ENCODE results near the gene TACR2. TPM values are rescaled to one million over a fixed set of nuclear protein-coding genes. Genes with fewer than 3 reads are reported as not detected.

TACR2 gene
- polyA plus RNA-seq, 2 of the 4 experiments (the other 2 are of a cell fraction): 0.09 to 0.16 TPM

- no peak overlapping the region for H3K27ac ChIP-seq
- H3K4me1 ChIP-seq: peaks cover 47% of the 10 kb centered on the region
- TF ChIP-seq CEBPB (IDR thresholded peaks at IDR 0.05) (no peak), HOXB13 (CRISPR knock-in tag; IDR thresholded peaks at IDR 0.05; ENCODE audit: low read depth) (no peak)
- H3K9me3 ChIP-seq: no peaks in the 10 kb centered on the region
- no peak overlapping the region for H3K4me3 ChIP-seq
- FAIRE-seq (no peak), DNase-seq (ENCODE audit: low read depth in 1 of 2, low spot score in 1 of 2) (no peak), ATAC-seq (no peak)
- CTCF ChIA-PET: interaction anchor here (0.6 to 1.4 kb wide), 3 partner anchors 44 to 807 kb away, joined by 3 read pairs; no protein-coding TSS in a partner anchor
- H3K4me2 ChIP-seq: no peak overlapping the region
- 88% methylated on average over 2 of the region's 2 CpGs for WGBS (ENCODE audit: missing lambda C conversion rate)
- POLR2A ChIA-PET: no interaction called here
These were observed 60.5 kb downstream of the TACR2 start for GRCh38 chr10:69356187-69356586.

- WGBS (ENCODE audit: missing lambda C conversion rate): 89% methylated on average over 8 of the region's 8 CpGs
- H3K4me2 ChIP-seq: no peak overlapping the region
- FAIRE-seq (no peak), DNase-seq (ENCODE audit: low read depth in 1 of 2, low spot score in 1 of 2) (no peak), ATAC-seq (no peak)
- H3K4me3 ChIP-seq: no peak overlapping the region
- peaks cover 38% of the 10 kb centered on the region for H3K4me1 ChIP-seq
- ChIA-PET POLR2A (no interaction called here), CTCF (interaction anchor here (0.8 to 2.2 kb wide), 4 partner anchors 10 to 260 kb away, joined by 3 to 5 read pairs (median 3); no protein-coding TSS in a partner anchor)
- peak overlapping the region in 1 of 2 experiments; percentile 75; a peak in 1 of 6 replicates for H3K27ac ChIP-seq
- H3K9me3 ChIP-seq: no peaks in the 10 kb centered on the region
- TF ChIP-seq RFX5 (IDR thresholded peaks at IDR 0.05) (no peak), FOXS1 (CRISPR knock-in tag; IDR thresholded peaks at IDR 0.05) (no peak), TFCP2L1 (CRISPR knock-in tag; IDR thresholded peaks at IDR 0.05) (no peak), NFE2L2 (conservative IDR thresholded peaks at IDR 0.05; ENCODE audit: low read length) (no peak), HDAC2 (IDR thresholded peaks at IDR 0.05) (no peak), RCOR1 (IDR thresholded peaks at IDR 0.05; ENCODE audit: low read depth, low read length) (no peak), ZFP36 (IDR thresholded peaks at IDR 0.05; ENCODE audit: borderline replicate concordance, partially characterized antibody) (no peak), CBX8 (IDR thresholded peaks at IDR 0.05) (no peak), EHF (CRISPR knock-in tag; IDR thresholded peaks at IDR 0.05) (no peak), POLR2AphosphoS2 (conservative IDR thresholded peaks at IDR 0.05; ENCODE audit: low read length) (no peak), CHD2 (IDR thresholded peaks at IDR 0.05; ENCODE audit: low read length, partially characterized antibody) (no peak), REST (IDR thresholded peaks at IDR 0.05) (no peak), USF2 (IDR thresholded peaks at IDR 0.05) (no peak), BCL3 (IDR thresholded peaks at IDR 0.05) (no peak), SMC3 (IDR thresholded peaks at IDR 0.05) (no peak), MAX (IDR thresholded peaks at IDR 0.05) (no peak), EP300 (IDR thresholded peaks at IDR 0.05) (no peak), JUNB (IDR thresholded peaks at IDR 0.05) (no peak), ZSCAN20 (CRISPR knock-in tag; IDR thresholded peaks at IDR 0.05) (no peak)
These were observed 62.6 kb downstream of the TACR2 start for GRCh38 chr10:69353977-69354635.

Other genes with a start within 250 kb of the TACR2 start
- gene SUPV3L1, start 236.7 kb downstream of the TACR2 start, polyA plus RNA-seq (2011; rRNA removed): 55.5 and 57.4 TPM in 2 replicates
- gene SUPV3L1, start 236.7 kb downstream of the TACR2 start, polyA plus RNA-seq (2017; fragmentation: RNase III; extraction: RNeasy Plus Mini Kit Qiagen cat#74134 plus additional on column Dnase treatment): 31.4 to 35.0 TPM (median 31.9 TPM) in 3 replicates
- 28.5 and 32.8 TPM in 2 replicates for gene HKDC1, start 196.6 kb downstream of the TACR2 start, polyA plus RNA-seq (2011; rRNA removed)
- 24.0 to 33.2 TPM (median 32.5 TPM) in 3 replicates for gene HKDC1, start 196.6 kb downstream of the TACR2 start, polyA plus RNA-seq (2017; fragmentation: RNase III; extraction: RNeasy Plus Mini Kit Qiagen cat#74134 plus additional on column Dnase treatment)
- gene HK1, start 138.4 kb downstream of the TACR2 start, polyA plus RNA-seq (2011; rRNA removed): 17.3 and 21.6 TPM in 2 replicates
- 50.6 to 58.9 TPM (median 51.3 TPM) in 3 replicates for gene HK1, start 138.4 kb downstream of the TACR2 start, polyA plus RNA-seq (2017; fragmentation: RNase III; extraction: RNeasy Plus Mini Kit Qiagen cat#74134 plus additional on column Dnase treatment)
- 89.0 and 89.6 TPM in 2 replicates for gene TSPAN15, start 34.5 kb upstream of the TACR2 start, polyA plus RNA-seq (2011; rRNA removed)
- 49.3 to 60.2 TPM (median 54.4 TPM) in 3 replicates for gene TSPAN15, start 34.5 kb upstream of the TACR2 start, polyA plus RNA-seq (2017; fragmentation: RNase III; extraction: RNeasy Plus Mini Kit Qiagen cat#74134 plus additional on column Dnase treatment)
- gene NEUROG3, start 156.5 kb upstream of the TACR2 start, polyA plus RNA-seq (2011; rRNA removed): not detected in 2 replicates
- not detected in 3 replicates for gene NEUROG3, start 156.5 kb upstream of the TACR2 start, polyA plus RNA-seq (2017; fragmentation: RNase III; extraction: RNeasy Plus Mini Kit Qiagen cat#74134 plus additional on column Dnase treatment)
- gene FAM241B, start 213.3 kb upstream of the TACR2 start, polyA plus RNA-seq (2011; rRNA removed): 17.8 and 22.8 TPM in 2 replicates
- 22.0 to 24.5 TPM (median 23.8 TPM) in 3 replicates for gene FAM241B, start 213.3 kb upstream of the TACR2 start, polyA plus RNA-seq (2017; fragmentation: RNase III; extraction: RNeasy Plus Mini Kit Qiagen cat#74134 plus additional on column Dnase treatment)